Skeletal muscle satellite cell (primary cell): ENCODE measurements around the gene RAB3IL1.
"Not testable (repeated sequence)": the region's sequence is repeated elsewhere in the genome, so short reads cannot be mapped to it uniquely, and the experiment has no call there.

Experiments
- H3K27me3 ChIP-seq: 2 replicates; pipeline ENCODE4 v1.7.0; 2013; ENCODE audit warnings: low read length; ENCODE audit not compliant: control insufficient read depth, insufficient read depth
- H3K36me3 ChIP-seq: 2 replicates; pipeline ENCODE4 v1.7.0; 2013; ENCODE audit warnings: mild to moderate bottlenecking, control low read depth, low read length; ENCODE audit not compliant: insufficient read depth
- H3K4me1 ChIP-seq: 2 replicates; pipeline ENCODE4 v1.7.0; 2013; ENCODE audit warnings: low read length; ENCODE audit not compliant: control insufficient read depth, insufficient read depth
- H3K4me2 ChIP-seq: 2 replicates; pipeline ENCODE4 v1.7.0; 2013; ENCODE audit warnings: mild to moderate bottlenecking, low read length
- H3K4me3 ChIP-seq: 2 replicates; pipeline ENCODE4 v1.7.0; 2013; ENCODE audit warnings: low read length
- H3K9ac ChIP-seq: 2 replicates; pipeline ENCODE4 v1.7.0; 2013; ENCODE audit warnings: mild to moderate bottlenecking, low read depth, low read length, moderate library complexity
- H3K9me3 ChIP-seq: replicated peaks from 2 replicates; pipeline ENCODE4 v1.7.0; 2013; ENCODE audit warnings: mild to moderate bottlenecking, control low read depth, low read length

Gene RAB3IL1

DNA sequence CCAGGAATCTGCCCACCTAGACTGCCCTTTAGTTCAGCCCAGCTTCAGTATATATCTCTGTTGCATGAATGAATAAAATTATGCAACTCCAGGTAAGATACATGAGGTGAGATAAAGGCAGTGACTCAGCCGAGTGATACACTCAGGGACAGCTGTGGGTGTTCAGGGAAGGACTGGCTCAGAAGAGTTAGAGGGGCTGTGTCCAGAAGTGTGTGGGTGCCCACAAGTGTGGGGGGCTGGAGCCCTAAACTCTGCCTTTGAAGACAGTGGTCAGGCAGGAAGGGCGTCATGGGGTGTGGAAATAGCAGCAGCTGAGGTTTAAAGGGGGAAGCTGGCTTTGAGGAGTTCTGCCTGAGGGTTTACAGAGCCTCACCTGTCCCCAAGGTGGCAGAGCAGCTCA, 41.7 kb upstream of the RAB3IL1 start:
- Histone ChIP-seq H3K4me3 (no peak overlapping the region), H3K4me2 (no peak overlapping the region), H3K9ac (no peak overlapping the region), H3K4me1 (peaks cover 39% of the 10 kb centered on the region), H3K27me3 (no peaks in the 10 kb centered on the region), H3K9me3 (no peaks in the 10 kb centered on the region), H3K36me3 (peaks cover 12% of the 10 kb centered on the region)

- Histone ChIP-seq H3K4me1 (peaks cover 38% of the 10 kb centered on the region), H3K4me2 (no peak overlapping the region), H3K4me3 (no peak overlapping the region), H3K9me3 (no peaks in the 10 kb centered on the region), H3K27me3 (no peaks in the 10 kb centered on the region), H3K9ac (no peak overlapping the region), H3K36me3 (peaks cover 7% of the 10 kb centered on the region)
Observed at GRCh38 chr11:61958590-61958989, 41.2 kb upstream of the RAB3IL1 start.

- H3K27me3 ChIP-seq: no peaks in the 10 kb centered on the region
- peaks cover 4% of the 10 kb centered on the region for H3K36me3 ChIP-seq
- no peaks in the 10 kb centered on the region for H3K9me3 ChIP-seq
- H3K4me3 ChIP-seq: no peak overlapping the region
- H3K9ac ChIP-seq: no peak overlapping the region
- H3K4me2 ChIP-seq: no peak overlapping the region
- peaks cover 31% of the 10 kb centered on the region for H3K4me1 ChIP-seq
Observed at GRCh38 chr11:61957021-61957770, 39.8 kb upstream of the RAB3IL1 start.

DNA sequence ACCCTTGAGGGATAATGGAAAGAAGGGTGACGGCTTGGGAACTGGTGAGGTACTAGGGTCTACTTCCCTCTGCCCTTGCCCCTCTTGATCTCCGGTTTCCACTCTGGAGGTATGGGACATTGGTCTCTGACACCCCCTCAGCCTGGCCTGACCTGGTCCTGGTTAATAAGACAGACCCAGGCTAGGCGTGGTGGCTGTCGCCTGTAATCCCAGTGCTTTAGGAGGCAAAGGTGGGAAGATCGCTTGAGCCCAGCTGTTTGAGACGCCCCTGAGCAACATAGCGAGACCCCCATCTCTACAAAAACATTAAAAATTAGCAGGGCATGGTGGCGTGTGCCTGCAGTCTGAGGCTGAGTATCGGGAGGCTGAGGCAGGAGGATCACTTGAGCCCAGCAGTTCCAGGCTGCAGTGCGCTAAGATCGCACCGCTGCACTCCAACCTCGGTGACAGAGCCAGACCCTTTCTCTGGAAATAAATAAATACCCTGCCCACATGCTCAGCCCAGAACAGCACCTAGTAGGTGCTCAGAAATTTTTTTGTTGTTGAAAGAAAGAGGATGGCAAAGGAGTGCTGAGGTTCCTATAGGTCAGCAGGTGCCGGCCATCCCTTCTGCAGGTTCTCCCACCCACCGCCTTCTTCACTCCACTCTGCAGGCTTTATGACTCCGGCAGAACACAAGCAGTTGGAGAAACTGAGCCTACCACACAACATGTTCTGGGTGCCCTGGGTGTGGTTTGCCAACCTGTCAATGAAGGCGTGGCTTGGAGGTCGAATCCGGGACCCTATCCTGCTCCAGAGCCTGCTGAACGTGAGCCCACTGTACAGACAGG, 39.0 kb upstream of the RAB3IL1 start:
- peaks cover 23% of the 10 kb centered on the region for H3K4me1 ChIP-seq
- peak overlapping the region; percentile 86 for H3K4me2 ChIP-seq
- H3K4me3 ChIP-seq: peak overlapping the region; percentile 65
- H3K36me3 ChIP-seq: peaks cover 4% of the 10 kb centered on the region
- no peaks in the 10 kb centered on the region for H3K27me3 ChIP-seq
- no peaks in the 10 kb centered on the region for H3K9me3 ChIP-seq
- peak overlapping the region; percentile 82 for H3K9ac ChIP-seq

DNA sequence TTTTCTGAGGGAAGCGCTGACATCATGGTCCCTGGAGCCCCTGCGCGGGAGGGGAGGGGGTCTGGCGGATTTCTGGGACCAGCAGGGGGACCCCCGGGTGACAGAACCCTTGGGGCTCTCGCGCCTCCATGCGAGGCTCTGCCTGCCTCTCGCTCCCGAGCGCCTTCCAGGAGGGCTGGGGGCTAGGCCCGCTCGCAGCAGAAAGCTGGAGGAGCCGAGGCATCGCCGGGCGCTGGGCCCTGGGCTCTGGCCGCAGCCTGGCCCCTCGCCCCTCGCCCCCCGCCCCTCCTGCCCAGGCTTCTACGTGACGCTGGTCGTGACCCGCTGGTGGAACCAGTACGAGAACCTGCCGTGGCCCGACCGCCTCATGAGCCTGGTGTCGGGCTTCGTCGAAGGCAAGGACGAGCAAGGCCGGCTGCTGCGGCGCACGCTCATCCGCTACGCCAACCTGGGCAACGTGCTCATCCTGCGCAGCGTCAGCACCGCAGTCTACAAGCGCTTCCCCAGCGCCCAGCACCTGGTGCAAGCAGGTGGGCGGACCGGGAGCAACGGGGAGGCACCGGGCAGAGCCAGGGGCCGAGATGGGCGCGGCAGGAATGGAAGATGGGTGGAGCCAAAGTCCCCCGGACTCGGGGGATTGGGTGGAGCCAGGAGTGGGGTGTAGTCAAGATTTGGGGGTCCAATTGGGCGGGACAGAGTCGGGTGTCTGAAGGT, 38.2 kb upstream of the RAB3IL1 start:
- Histone ChIP-seq H3K4me1 (peaks cover 20% of the 10 kb centered on the region), H3K36me3 (peaks cover 4% of the 10 kb centered on the region), H3K9ac (peak overlapping the region; percentile 82), H3K27me3 (no peaks in the 10 kb centered on the region), H3K9me3 (no peaks in the 10 kb centered on the region), H3K4me3 (peak overlapping the region; percentile 65), H3K4me2 (peak overlapping the region; percentile 86)

GRCh38 chr11:61954851-61955421, 37.6 kb upstream of the RAB3IL1 start:
- Histone ChIP-seq H3K36me3 (peaks cover 4% of the 10 kb centered on the region), H3K27me3 (no peaks in the 10 kb centered on the region), H3K9me3 (no peaks in the 10 kb centered on the region), H3K4me3 (peak overlapping the region; percentile 65), H3K9ac (peak overlapping the region; percentile 82), H3K4me2 (peak overlapping the region; percentile 86), H3K4me1 (peaks cover 20% of the 10 kb centered on the region)

DNA sequence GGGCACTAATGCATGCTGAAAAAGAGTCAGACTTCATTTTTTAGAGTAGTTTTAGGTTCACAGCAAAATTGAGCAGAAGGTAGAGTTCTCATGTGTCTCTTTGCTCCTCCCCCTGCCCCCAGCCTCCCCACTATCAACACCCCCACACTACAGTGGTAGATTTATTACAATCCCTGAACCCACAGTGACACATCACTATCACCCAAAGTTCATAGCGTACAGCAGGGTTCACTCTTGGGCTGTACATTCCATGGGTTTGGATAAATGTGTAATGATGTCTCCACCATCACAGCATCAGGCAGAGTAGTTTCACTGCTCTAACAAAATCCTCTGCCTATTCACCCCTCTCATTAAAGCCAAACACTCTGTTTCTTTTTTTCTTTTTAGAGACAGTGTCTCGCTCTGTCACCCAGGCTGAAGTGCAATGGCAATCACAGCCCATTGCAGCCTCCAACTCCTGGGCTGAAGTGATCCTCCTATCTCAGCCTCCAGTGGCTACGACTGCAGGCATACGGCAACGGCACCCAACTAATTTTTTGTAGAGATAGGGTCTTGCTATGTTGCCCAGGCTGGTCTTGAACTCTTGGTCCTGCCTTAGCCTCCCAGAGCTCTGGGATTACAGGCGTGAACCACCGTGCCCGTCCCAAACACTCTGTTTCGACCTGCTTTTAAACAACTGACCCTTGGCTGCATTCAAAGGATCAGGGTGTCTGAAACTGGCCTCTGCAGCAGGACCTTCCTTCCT, 36.9 kb upstream of the RAB3IL1 start:
- Histone ChIP-seq H3K4me1 (peaks cover 25% of the 10 kb centered on the region), H3K4me2 (peak overlapping the region; percentile 86), H3K9ac (peak overlapping the region; percentile 82), H3K27me3 (no peaks in the 10 kb centered on the region), H3K36me3 (peaks cover 4% of the 10 kb centered on the region), H3K4me3 (no peak overlapping the region), H3K9me3 (no peaks in the 10 kb centered on the region)

DNA sequence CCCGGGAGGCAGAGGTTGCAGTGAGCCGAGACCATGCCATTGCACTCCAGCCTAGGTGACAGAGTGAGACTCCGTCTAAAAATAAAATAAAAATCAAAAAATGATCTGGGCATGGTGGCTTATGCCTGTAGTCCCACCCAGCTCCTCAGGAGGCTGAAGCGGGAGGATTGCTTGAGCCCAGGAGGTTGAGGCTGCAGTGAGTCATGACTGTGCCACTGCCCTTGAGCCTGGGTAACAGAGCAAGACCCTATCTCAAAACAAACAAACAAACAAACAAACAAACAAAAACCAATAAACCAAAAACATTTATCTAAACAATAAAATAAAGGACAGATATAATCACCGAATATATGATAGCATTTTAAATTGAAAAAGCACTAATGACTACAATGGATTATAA, 36.3 kb upstream of the RAB3IL1 start:
- not testable (repeated sequence) for H3K9ac ChIP-seq, H3K9me3 ChIP-seq, H3K4me3 ChIP-seq, H3K36me3 ChIP-seq, H3K27me3 ChIP-seq, H3K4me2 ChIP-seq
- peaks cover 28% of the 10 kb centered on the region for H3K4me1 ChIP-seq

DNA sequence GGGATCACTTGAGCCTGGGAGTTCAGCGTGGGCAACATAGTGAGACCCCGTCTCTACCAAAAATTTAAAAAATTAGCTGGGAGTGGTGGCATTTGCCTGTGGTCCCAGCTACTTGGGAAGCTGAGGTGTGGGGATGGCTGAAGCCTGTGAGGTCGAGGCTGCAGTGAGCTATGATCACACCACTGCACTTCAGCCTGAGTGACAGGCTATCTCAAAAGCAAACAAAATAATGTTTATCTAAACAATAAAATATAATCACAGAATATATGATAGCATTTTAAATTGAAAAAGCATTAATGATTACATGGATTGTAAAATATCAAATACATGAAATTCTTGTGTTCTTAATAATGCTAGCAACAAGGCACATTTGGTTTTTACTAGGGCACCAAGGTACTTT, 35.5 kb upstream of the RAB3IL1 start:
- Histone ChIP-seq H3K9ac (no peak overlapping the region), H3K4me1 (peaks cover 28% of the 10 kb centered on the region), H3K4me2 (no peak overlapping the region), H3K27me3 (no peaks in the 10 kb centered on the region), H3K9me3 (no peaks in the 10 kb centered on the region), H3K4me3 (no peak overlapping the region), H3K36me3 (peaks cover 4% of the 10 kb centered on the region)

- H3K4me2 ChIP-seq: no peak overlapping the region
- no peaks in the 10 kb centered on the region for H3K36me3 ChIP-seq
- no peaks in the 10 kb centered on the region for H3K27me3 ChIP-seq
- H3K4me3 ChIP-seq: no peak overlapping the region
- H3K9me3 ChIP-seq: no peaks in the 10 kb centered on the region
- H3K4me1 ChIP-seq: peaks cover 28% of the 10 kb centered on the region
- H3K9ac ChIP-seq: no peak overlapping the region
Observed at GRCh38 chr11:61951484-61952135, 34.2 kb upstream of the RAB3IL1 start.
